HG02840 (cell line): ENCODE data around the gene SYTL3.
"Not testable (repeated sequence)": the region's sequence is repeated elsewhere in the genome, so short reads cannot be mapped to it uniquely, and the experiment has no call there.

Experiments used
- ATAC-seq: cut with Tn5 transposase; IDR thresholded peaks from one replicate; pipeline ENCODE4 v1.9.1; 2021; ENCODE audit warnings: mild to moderate bottlenecking, moderate library complexity, moderate number of reproducible peaks; ENCODE audit not compliant: unreplicated experiment, low FRiP score

The SYTL3 gene

DNA sequence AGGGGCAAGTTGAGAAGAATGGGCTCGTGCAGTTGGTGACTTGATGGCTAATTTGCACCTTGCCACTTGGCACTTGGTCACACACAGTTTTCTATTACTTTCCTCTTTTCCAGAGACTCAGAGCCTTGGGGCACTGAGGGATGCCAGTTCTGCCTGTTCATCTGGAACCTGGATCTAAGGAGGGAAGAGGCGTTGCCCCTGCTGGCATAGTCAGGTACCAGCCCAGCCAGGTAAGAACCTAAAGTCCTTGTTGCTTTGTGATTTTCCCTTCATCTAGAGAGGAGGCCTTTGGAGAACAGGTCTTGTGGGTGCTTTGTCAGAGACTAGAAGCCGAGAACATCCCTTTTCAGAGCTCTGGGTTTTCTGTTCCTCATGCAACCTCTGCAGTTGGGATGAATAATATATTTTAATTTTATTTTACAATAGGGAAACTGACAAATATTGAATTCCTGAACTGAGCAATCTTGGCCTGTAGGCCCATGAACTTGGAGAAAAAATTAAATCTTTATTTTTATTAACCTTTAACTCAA is 11.4 kb downstream of the SYTL3 start:
- no peak for ATAC-seq

DNA sequence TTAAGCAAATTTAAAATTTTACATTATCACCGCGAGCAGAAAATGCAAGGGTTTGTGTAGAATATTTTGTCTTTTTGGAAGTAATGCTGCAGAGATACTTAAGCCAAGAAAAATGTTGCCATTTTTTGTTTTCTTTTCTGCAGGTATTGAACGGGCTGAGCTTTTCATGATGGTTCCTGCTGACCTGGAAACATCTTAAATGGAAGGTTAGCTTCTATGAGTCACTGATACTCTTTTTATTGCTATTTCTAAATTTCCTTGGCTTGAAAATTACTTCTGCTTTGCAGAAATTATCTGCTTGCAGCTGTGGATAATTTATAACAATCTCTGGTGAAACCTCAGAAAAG is 12.7 kb downstream of the SYTL3 start:
- no peak for ATAC-seq

GRCh38 chr6:158662954-158663624 is 13.2 kb downstream of the SYTL3 start:
- no peak for ATAC-seq

DNA sequence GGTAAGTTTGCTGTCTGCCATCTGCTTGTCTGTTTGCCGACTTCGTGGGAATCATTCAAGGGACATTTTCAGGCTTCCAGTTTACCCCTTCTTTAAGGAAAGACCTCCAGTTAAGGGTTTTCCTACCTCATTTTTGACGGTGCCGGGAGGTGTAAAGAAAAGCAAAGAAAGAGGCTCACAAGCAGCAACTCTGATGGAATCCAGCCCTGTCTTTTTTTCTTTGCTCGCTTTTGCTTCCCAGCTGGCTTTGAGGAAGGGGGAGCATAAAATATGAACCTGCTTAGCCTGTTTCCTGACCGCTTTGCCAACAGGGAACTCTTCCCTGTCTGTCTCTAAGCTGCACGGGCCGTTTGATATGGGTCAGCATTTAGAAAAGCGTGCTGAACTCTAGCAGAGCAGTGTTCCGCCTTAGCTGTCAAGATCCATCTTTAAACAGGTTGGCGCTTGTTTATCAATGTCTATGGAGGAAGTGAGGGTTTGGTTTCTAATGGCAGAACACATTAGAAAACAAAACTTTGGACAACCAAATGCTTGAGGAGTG is 13.8 kb downstream of the SYTL3 start:
- no peak for ATAC-seq

- ATAC-seq, result no peak
Measured at GRCh38 chr6:158665332-158665731, 15.5 kb downstream of the SYTL3 start.

- ATAC-seq, result no peak
Measured at GRCh38 chr6:158666628-158667359, 16.9 kb downstream of the SYTL3 start.

DNA sequence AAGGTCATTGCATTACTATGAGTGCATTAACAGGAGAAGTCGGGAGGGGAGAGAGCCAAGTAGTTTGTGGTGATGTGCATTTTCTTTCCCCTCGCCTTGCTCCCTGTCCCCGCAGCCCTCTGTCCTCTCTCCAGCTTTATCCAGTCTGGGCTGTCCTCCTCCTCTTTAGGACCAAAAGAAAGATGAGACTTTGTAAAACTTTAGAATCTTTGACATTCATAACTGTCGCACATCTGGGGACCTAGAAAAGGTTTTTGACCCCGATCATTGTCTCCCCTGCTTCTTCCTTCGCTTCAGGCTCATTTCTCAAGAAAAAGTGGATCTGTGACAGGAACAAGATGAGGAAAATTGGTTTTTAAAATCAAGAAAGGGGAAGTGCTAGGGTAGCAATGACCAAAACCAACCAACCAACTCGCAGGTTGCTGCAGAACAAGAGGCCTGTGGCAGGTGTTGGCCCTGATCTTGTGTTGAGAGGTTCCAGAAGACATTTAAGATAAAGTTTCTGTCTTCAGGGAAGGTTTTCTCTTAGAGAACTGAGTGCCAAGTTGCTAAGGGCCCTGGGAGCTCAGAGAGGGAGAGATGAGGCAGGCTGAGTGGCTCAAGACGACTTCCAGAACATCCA is 17.6 kb downstream of the SYTL3 start:
- ATAC-seq, result no peak

DNA sequence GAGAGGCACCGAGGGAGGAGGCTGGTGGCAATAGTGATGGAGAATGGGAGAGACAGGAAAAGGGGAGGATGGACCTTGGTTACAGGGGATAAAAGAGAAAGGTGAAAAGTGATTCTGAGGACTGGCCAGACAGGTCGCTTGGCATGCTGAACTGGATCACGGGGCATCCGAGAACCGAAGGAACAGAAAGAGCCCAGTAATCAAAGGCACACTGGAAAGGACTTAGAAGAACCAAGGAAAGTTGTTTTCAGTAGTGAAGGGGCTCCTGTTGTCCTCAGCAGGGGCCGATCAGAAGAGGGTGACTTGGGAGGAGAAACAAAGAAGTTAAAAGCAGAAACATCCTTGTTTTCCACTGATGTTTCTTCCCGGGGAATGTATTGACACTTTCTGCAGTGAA is 18.9 kb downstream of the SYTL3 start:
- ATAC-seq, result no peak

DNA sequence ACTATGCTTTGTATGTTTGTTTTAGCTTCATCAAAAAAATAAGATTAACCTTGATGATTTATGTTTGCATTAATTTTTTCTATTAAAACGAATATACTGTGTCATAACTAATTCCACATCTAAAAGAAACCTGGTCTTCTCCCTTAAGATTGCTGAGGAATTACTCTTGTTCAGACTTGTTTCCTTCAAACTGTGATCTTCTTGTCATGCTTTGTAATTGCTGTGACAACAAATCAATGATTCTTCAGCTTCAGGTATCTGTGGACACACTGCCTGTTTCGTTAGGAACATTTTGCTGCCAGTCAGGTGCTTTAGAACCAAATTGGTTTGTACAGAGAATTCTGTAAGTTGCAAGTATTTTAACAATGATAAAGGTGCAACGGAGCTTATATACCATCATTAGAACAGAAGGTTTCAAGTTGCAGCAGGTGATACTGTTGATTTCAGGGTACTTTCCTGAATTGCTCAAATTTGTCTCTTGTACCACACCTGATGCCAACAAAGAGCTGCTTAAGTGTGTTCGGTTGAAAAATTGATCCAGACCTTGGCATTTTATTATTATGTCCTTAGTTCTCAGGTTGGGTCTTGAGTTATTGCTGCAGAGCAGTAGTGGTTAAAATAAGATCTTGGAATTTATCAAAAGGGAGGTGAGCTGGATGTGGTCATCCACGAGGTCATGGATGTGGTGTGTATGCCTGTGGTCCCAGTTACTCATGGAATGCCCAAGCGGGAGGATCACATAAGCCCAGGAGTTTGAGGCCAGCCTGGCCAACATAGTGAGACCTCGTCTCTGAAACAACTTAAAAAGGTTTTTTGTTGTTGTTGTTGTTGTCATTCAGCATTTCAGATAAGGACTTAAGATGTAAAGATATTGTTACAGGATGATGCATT is 19.5 kb downstream of the SYTL3 start:
- ATAC-seq, result no peak

GRCh38 chr6:158672119-158672518 is 22.3 kb downstream of the SYTL3 start:
- not testable (repeated sequence) for ATAC-seq

DNA sequence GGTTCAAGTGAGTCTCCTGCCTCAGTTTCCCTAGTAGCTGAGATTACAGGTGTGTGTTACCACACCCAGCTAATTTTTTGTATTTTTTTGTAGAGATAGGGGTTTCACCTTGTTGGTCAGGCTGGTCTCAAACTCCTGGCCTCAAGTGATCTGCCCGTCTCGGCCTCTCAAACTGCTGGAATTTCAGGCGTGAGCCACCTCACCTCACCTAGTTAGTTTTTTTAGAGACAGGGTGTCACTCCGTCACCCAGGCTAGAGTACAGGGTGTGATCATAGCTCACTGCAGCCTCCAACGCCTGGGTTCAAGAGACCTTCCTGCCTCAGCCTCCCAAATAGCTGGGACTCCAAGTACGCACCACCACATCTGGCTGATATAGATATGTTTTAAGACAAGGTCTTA is 22.9 kb downstream of the SYTL3 start:
- ATAC-seq, result no peak

DNA sequence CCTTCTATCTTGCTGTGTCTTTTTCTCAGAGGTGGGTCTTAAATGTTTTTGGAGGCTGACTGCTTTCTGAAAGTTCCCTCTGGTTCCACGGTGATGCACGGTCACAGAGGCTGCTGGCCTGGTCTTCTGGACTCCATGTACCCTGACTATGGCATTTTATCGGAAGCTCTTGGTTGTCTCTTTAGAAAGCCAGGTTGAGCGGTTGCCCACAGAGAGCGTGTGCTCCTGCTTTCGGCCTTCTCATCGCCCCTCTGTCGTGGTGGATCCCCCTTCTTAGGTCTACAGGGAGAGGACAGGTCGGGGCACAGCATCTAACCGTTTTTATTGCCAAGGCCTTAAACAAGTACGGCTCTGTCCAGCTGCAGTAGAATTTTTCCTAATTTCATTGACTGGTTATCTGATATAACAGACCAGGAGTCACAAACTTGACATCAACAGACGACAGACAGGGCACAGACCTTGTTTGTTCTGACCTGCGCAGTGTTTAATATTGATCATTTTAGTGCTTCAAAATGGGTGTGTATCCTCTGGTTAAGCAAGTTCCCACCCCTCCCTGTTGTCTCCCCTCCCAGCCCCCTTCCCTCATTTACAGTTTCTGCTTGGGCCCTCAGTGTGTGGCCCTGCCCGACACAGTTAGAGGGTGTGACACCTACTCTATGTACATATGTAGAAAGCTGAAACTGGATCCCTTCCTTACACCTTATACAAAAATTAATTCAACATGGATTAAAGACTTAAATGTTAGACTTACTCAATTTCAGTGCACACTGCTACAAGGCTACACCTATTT is 24.7 kb downstream of the SYTL3 start:
- ATAC-seq, result no peak

DNA sequence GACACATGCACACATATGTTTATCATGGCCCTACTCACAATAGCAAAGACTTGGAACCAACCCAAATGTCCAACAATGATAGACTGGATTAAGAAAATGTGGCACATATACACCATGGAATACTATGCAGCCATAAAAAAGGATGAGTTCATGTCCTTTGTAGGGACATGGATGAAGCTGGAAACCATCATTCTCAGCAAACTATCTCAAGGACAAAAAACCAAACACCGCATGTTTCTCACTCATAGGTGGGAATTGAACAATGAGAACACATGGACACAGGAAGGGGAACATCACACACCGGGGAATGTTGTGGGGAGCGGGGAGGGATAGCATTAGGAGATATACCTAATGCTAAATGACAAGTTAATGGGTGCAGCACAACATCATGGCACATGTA is 27.2 kb downstream of the SYTL3 start:
- not testable (repeated sequence) for ATAC-seq

GRCh38 chr6:158677906-158678578 is 28.2 kb downstream of the SYTL3 start:
- ATAC-seq, result no peak

GRCh38 chr6:158680015-158680414 is 30.2 kb downstream of the SYTL3 start:
- no peak for ATAC-seq

GRCh38 chr6:158680481-158680880 is 30.6 kb downstream of the SYTL3 start:
- ATAC-seq, result no peak

- ATAC-seq, result no peak
Measured at GRCh38 chr6:158684311-158684710, 34.5 kb downstream of the SYTL3 start.

DNA sequence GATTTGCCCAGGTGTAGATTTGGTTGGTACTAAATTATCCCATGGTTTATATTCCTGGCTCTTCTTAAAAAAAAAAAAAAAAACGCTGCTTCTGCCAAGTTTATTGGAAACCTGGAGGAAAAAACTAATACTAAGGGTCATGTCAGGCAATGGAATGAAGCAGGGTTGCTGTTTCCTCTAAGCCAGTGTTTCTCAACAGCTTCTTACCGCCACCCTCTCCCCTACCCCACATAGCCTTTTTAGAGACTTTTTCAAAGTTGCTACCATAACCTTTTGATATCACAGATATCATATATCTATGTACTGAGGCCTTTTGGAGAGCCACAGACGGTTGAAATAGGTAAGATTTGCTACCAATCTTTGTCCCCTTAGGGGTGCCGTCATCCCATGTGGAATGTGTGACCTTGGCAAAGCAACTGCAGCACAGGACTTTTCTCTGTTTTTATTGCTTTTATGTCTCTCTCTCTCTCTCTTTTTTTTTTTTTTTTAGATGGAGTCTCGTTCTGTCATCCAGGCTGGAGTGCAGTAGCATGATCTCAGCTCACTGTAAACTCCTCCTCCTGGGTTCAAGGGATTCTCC is 35.0 kb downstream of the SYTL3 start:
- no peak for ATAC-seq

GRCh38 chr6:158686311-158686710 is 36.5 kb downstream of the SYTL3 start:
- no peak for ATAC-seq
